A204.1 (cell line): ENCODE measurements around the gene FN3KRP.

Source experiments
- FAIRE-seq: peaks from 2 replicates; lab custom pipeline; 2012; peaks lifted over from hg19 to GRCh38; lab: Jason Lieb, UNC

Gene FN3KRP

GRCh38 chr17:82716203-82717010 is at the start of gene FN3KRP:
Gene FN3KRP (plus strand): TSS chr17:82716706. CDS start chr17:82716756, 50 bp downstream.
- no peak for FAIRE-seq

DNA sequence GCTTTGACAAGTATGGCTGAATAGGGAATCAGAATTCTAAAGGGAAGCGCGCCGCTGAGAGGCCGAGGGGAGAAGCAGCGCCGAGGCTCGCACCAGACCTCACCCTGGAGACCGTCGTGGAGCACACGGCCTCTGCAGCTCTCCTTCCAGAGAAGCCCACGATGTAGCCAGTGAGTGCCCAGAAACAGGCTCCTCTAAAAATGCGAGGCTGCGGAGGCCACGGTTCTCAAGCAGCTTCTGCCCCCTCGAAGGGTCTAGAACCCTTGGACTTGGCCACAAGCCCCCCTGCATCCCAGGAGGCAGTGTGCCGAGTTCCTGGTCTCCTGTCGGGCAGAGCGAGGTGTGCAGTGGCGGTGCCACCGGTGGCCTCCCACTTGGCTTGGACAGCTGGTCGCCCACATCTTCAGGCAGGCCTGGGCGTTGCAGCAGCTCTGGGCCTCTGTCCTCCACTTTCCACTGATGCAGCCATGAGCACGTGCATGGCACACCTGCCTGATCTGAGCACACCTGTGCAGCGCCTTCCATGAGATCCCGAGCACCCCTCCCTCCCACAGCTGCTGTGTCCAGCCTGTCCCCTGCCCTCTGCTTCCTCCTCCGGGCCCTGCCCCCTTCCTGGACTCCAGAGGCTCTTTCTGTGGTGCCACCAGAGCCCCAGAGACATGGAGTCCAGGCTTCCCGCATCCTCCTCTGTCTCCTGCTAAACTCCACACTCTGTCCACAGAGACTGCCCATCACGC is 49.4 kb upstream of the FN3KRP start:
- FAIRE-seq = no peak

DNA sequence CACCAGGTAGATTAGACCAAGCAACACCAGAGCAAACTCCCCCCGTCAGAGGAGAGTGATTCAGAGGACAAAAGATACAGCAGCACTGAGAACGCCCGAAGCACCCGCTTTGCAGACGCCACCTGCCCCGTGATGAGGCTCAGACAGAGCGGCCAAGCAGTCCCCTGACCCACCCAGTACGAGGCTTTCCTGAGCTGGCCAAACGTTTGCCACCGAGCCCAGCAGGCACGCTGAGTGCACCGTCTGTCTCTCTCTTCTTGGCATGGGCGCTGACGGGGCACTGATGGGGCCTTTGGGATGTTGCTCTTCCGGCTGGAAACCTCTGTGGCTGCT is 48.9 kb upstream of the FN3KRP start:
- no peak for FAIRE-seq

- FAIRE-seq = no peak
Observed at GRCh38 chr17:82668024-82668630, 48.4 kb upstream of the FN3KRP start.

GRCh38 chr17:82668631-82669099 is 47.8 kb upstream of the FN3KRP start:
- no peak for FAIRE-seq

- FAIRE-seq = no peak
Observed at GRCh38 chr17:82670661-82671450, 45.6 kb upstream of the FN3KRP start.

- FAIRE-seq = no peak
Observed at GRCh38 chr17:82674656-82675475, 41.6 kb upstream of the FN3KRP start.

GRCh38 chr17:82675476-82676245 is 40.8 kb upstream of the FN3KRP start:
- no peak for FAIRE-seq

DNA sequence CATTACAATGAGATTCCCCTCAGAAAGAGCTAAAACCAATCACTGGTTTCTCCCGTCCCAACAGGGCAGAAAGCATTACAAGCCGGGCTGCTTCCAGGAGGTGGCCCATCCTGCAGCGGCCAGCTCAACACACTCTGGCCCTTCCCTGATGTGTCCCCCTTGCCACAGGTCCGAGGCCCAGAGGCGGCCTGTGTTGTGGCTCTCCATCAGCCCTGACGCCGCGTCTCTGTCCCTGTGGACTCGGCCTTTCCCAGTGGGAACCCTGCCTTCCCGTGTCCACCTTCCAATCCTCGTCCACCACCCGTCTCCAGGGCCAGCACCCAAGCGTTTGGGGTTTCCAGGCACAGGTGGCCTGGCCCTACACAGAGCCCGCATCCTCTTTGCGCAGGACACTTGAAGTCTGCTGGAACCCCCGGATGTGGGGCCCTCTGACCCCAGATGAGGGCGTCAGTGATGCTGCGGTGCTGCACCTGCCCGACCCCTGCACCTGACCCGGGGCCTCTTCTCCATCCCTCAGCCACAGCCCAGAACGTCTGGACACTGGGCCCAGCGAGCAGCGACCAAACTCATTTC is 39.1 kb upstream of the FN3KRP start:
- FAIRE-seq = no peak

GRCh38 chr17:82678265-82678891 is 38.1 kb upstream of the FN3KRP start:
- FAIRE-seq = no peak

GRCh38 chr17:82679586-82680465 is 36.7 kb upstream of the FN3KRP start:
- no peak for FAIRE-seq

DNA sequence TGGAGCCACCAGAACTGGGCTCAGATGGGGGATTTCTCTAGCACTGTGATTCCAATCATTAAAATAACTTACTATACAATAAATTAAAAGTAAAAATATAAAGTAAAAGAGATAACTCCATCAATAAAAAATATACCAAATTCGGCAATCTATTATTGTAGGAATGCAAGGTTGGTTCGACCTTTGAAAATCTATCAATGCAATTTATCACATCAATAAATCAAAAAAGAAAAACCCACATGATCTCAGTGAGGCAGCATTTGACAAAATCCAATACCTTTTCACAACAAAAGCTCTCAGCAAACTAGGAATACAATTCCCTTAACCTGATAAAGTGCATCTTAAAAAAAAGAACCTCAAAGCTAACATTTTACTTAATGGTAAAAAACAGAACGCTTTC is 35.0 kb upstream of the FN3KRP start:
- FAIRE-seq = no peak

DNA sequence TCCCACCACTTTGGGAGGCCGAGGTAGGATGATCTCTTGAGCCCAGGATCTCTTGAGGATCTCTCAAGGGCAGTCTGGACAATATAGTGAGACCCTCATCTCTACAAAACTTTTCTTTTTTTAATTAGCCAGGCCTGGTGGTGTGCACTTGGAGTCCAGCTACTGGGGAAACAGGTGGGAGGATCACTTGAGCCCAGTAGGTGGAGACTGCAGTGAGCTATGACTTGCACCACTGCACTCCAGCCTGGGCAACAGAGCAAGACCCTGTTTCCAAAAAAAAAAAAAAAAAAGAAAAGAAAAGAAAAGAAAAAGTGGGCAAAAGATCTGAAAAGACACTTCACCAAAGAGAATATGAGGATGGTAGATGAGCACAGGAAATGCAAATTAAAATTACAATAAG is 33.0 kb upstream of the FN3KRP start:
- no peak for FAIRE-seq

DNA sequence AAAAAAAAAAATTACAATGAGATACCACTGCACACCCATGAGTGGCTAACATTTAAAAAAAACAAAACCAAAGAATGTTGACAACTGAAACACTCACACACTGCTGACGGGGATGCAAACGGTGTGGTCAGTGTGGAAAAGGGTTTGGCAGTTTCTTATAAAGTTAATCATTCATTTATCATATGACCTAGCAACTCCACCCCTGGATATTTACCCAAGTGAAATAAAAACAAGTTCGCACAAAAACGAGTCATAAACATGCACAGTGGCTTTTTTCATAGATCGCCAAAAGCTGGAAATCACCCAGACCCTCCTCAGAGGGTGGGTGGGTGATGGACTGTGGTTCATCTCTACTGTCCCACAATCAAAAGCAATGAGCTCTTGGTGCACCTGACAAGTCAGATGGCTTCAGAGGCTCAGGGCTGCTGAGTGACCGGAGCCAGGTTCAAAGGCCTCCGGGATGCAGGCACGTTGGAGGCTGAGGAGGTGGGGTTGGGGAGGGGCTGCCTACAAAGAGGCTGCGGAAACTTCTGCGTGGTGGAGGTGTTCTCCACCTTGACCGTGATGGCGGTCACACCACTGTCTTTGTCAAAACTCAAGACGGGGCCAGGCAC is 32.2 kb upstream of the FN3KRP start:
- no peak for FAIRE-seq

- no peak for FAIRE-seq
Observed at GRCh38 chr17:82685291-82685690, 31.2 kb upstream of the FN3KRP start.

GRCh38 chr17:82686366-82687324 is 29.9 kb upstream of the FN3KRP start:
- FAIRE-seq = no peak

DNA sequence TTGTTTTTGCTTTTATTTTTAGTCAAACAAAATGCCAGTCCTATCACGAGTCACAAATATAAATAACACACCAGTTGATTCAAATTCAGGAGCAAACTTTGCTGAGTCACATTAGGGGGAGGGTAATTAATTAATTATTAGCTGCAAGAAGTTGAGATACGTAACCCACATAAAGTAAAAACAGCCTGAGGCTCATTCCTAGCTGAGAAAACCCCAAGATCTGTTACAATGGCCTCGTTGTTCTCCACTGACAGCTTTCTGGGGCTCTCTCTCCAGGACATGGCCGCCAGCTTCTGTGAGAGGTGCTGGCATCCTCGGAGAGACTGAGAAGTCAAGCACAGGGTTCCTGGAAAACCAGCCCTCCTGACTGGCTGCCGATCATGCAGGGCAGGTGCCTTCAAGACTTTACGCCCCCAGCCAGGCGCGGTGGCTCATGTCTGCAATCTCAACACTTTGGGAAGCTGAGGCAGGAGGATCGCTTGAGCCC is 29.1 kb upstream of the FN3KRP start:
- FAIRE-seq = no peak
